HCT116 (cell line): ENCODE measurements around the gene ALOX5AP. TPM values are rescaled to one million over a fixed set of nuclear protein-coding genes. Genes with fewer than 3 reads are reported as not detected.

ENCODE experiments used
- ATAC-seq: fragments of 200-7000 bp; cut with Tn5 transposase; 2 replicates; pipeline ENCODE4 v1.9.1; 2020; ENCODE audit warnings: mild to moderate bottlenecking, moderate library complexity
- BruUV-seq: library from RNA; stranded (reverse); fragments of 400-500 nt; replicated peaks from 2 replicates; lab custom pipeline; 2021; lab: Mats Ljungman, UMichigan
- CTCF ChIA-PET: fragments of 300-600 bp; sonication (Branson Sonifier 250); formaldehyde crosslinking; loops from one replicate; lab custom pipeline; 2021; ENCODE audit warnings: antibody characterized with exemption; lab: Charles Lee
- POLR2A ChIA-PET: fragments of 300-600, 350-600 bp; sonication (Branson Sonifier 250); formaldehyde crosslinking; loops from one replicate; lab custom pipeline; 2021; ENCODE audit warnings: antibody characterized with exemption; lab: Charles Lee
- RAD21 ChIA-PET, 2 experiments: fragments of 300-600 bp; sonication (Branson Sonifier 250); formaldehyde crosslinking; loops; one replicate each; lab custom pipeline; 2023; ENCODE audit warnings: low total read pairs in 2 of 2; ENCODE audit not compliant: uncharacterized antibody in 2 of 2, unreplicated experiment in 2 of 2, low non-redundant PET in 1 of 2; lab: Charles Lee
- DNase-seq: peaks from one replicate; pipeline ENCODE4 v3.0.0-alpha.2; 2010; ENCODE audit warnings: low read depth, low spot score
- H2AFZ ChIP-seq: fragments of 200-600 bp; shearing (Covaris generic), sonication (generic); 2 replicates; pipeline ENCODE4 v1.6.1; 2017; ENCODE audit warnings: low read depth, mixed run types, mixed read lengths, antibody characterized with exemption, low read length; ENCODE audit not compliant: poor library complexity, severe bottlenecking
- H3K27ac ChIP-seq: 2 replicates; pipeline ENCODE4 v1.5.1; 2012; ENCODE audit warnings: low read depth, low read length
- H3K27me3 ChIP-seq: fragments of 200-600 bp; sonication (generic); 2 replicates; pipeline ENCODE4 v1.6.1; 2016; ENCODE audit warnings: mixed run types, low read length, mixed read lengths; ENCODE audit not compliant: insufficient read depth
- H3K36me3 ChIP-seq, 2 experiments: fragments of 200-500 bp in 1 of 2; fragments of 200-600 bp in 1 of 2; sonication (Bioruptor generic) in 1 of 2; sonication (generic) in 1 of 2; 2 replicates each; pipeline versions ENCODE4 v1.5.1 to v1.6.1; 2014 to 2016; ENCODE audit warnings: low read length in 2 of 2, inconsistent platforms in 1 of 2, mixed read lengths in 1 of 2, mixed run types in 1 of 2; ENCODE audit not compliant: insufficient read depth in 2 of 2, control insufficient read depth in 1 of 2
- H3K4me1 ChIP-seq, 2 experiments: fragments of 200-600 bp in 1 of 2; sonication (generic) in 1 of 2; 2 replicates each; pipeline versions ENCODE4 v1.5.1 to v1.6.1; 2012 to 2017; ENCODE audit warnings: low read length in 2 of 2, inconsistent platforms in 1 of 2, mild to moderate bottlenecking in 1 of 2, mixed read lengths in 1 of 2, mixed run types in 1 of 2, moderate library complexity in 1 of 2; ENCODE audit not compliant: insufficient read depth in 2 of 2, control insufficient read depth in 1 of 2
- H3K4me2 ChIP-seq: fragments of 200-600 bp; sonication (generic); 2 replicates; pipeline ENCODE4 v1.6.1; 2017; ENCODE audit warnings: mixed run types, low read length, mixed read lengths
- H3K4me3 ChIP-seq, 2 experiments: fragments of 200-600 bp in 1 of 2; sonication (generic) in 1 of 2; replicated peaks in 1 of 2; 2 replicates each; pipeline ENCODE4 v1.5.1; 2011 to 2016; ENCODE audit warnings: low read length in 2 of 2, control low read depth in 1 of 2, low read depth in 1 of 2, mild to moderate bottlenecking in 1 of 2, mixed read lengths in 1 of 2, mixed run types in 1 of 2
- H3K79me2 ChIP-seq: fragments of 200-600 bp; sonication (generic); 2 replicates; pipeline ENCODE4 v1.6.1; 2017; ENCODE audit warnings: mild to moderate bottlenecking, mixed run types, low read length, moderate library complexity, mixed read lengths; ENCODE audit not compliant: insufficient read depth
- H3K9ac ChIP-seq: fragments of 200-600 bp; sonication (generic); 2 replicates; pipeline ENCODE4 v1.6.1; 2016; ENCODE audit warnings: low read length, mixed read lengths
- H3K9me2 ChIP-seq: fragments of 200-600 bp; sonication (generic), shearing (Covaris generic); 2 replicates; pipeline ENCODE4 v1.6.1; 2017; ENCODE audit warnings: mixed run types, mild to moderate bottlenecking, moderate library complexity; ENCODE audit not compliant: insufficient read depth
- H3K9me3 ChIP-seq, 2 experiments: fragments of 200-500 bp in 1 of 2; fragments of 200-600 bp in 1 of 2; sonication (Bioruptor generic) in 1 of 2; sonication (generic) in 1 of 2; 2 replicates each; pipeline ENCODE4 v1.6.1; 2014 to 2017; ENCODE audit warnings: low read length in 2 of 2, mixed read lengths in 2 of 2, inconsistent platforms in 1 of 2, low read depth in 1 of 2, mild to moderate bottlenecking in 1 of 2, mixed run types in 1 of 2, moderate library complexity in 1 of 2; ENCODE audit not compliant: control insufficient read depth in 1 of 2, insufficient read depth in 1 of 2
- H4K20me1 ChIP-seq: fragments of 200-600 bp; sonication (generic), shearing (Covaris generic); 2 replicates; pipeline ENCODE4 v1.6.1; 2017; ENCODE audit warnings: mixed run types, mild to moderate bottlenecking, moderate library complexity; ENCODE audit not compliant: insufficient read depth
- CBX3 ChIP-seq: IDR thresholded peaks from 2 replicates; pipeline ENCODE4 v1.6.1; 2012; ENCODE audit warnings: low read depth
- JUND ChIP-seq: IDR thresholded peaks from 2 replicates; pipeline ENCODE4 v1.6.1; 2012
- POLR2A ChIP-seq: IDR thresholded peaks from 2 replicates; pipeline ENCODE4 v1.7.0; 2011; ENCODE audit warnings: borderline replicate concordance; ENCODE audit not compliant: insufficient read depth, insufficient read length; ENCODE audit errors: extremely low read depth
- POLR2AphosphoS5 ChIP-seq: IDR thresholded peaks from 2 replicates; pipeline ENCODE4 v1.6.1; 2011; ENCODE audit warnings: mild to moderate bottlenecking, low read depth, low read length, moderate library complexity
- SP1 ChIP-seq: IDR thresholded peaks from 2 replicates; pipeline ENCODE4 v1.6.1; 2012; ENCODE audit warnings: low read depth
- SRF ChIP-seq: IDR thresholded peaks from 2 replicates; pipeline ENCODE4 v1.6.1; 2012; ENCODE audit warnings: low read depth
- TCF7L2 ChIP-seq: IDR thresholded peaks from 2 replicates; pipeline ENCODE4 v1.7.0; 2011; ENCODE audit warnings: borderline replicate concordance, inconsistent platforms; ENCODE audit not compliant: insufficient read depth, insufficient read length; ENCODE audit errors: extremely low read depth
- YY1 ChIP-seq: IDR thresholded peaks from 2 replicates; pipeline ENCODE4 v1.6.1; 2011; ENCODE audit warnings: low read length, low read depth, moderate library complexity, mild to moderate bottlenecking; ENCODE audit not compliant: insufficient replicate concordance; ENCODE audit errors: extremely low read depth
- ZBTB33 ChIP-seq: IDR thresholded peaks from 2 replicates; pipeline ENCODE4 v1.6.1; 2011; ENCODE audit warnings: mild to moderate bottlenecking, low read length, moderate library complexity; ENCODE audit not compliant: insufficient replicate concordance; ENCODE audit errors: extremely low read depth
- ZFX ChIP-seq: fragments of 450-650 bp; IDR thresholded peaks from 2 replicates; pipeline ENCODE4 v1.6.1; 2017
- intact Hi-C: fragments of 100-400 bp; cut with micrococcal nuclease; formaldehyde crosslinking; loops from 2 replicates; pipeline ENCODE4 v1.10.0; 2022
- total RNA-seq: library from RNA; stranded (reverse); gene quantifications from one replicate; pipeline ENCODE4 v1.2.1, GENCODE V29; 2021; ENCODE audit not compliant: unreplicated experiment
- TF ChIP-seq, protein P1 (sequence below): IDR thresholded peaks from 2 replicates; pipeline ENCODE4 v1.6.1; 2012; ENCODE audit warnings: low read depth

ALOX5AP gene
- total RNA-seq, 1 experiment from 2014 or later = not detected

- intact Hi-C loops = no loop called here
- POLR2A ChIA-PET = no interaction called here
- Histone ChIP-seq H4K20me1 (no peaks in the 10 kb centered on the region), H3K27ac (no peak overlapping the region), H3K4me1 (peaks cover 17 to 19% of the 10 kb centered on the region in 2 experiments), H3K9me3 (no peaks in the 10 kb centered on the region), H3K4me3 (no peak overlapping the region), H3K9ac (no peak overlapping the region), H3K9me2 (no peaks in the 10 kb centered on the region), H3K79me2 (no peaks in the 10 kb centered on the region), H2AFZ (no peak overlapping the region), H3K27me3 (no peaks in the 10 kb centered on the region; the same call in 1 of the 2 replicates), H3K36me3 (no peaks in the 10 kb centered on the region), H3K4me2 (no peak overlapping the region)
- no peak for TF ChIP-seq TCF7L2
- no peak for TF ChIP-seq SP1
- TF ChIP-seq JUND = no peak
- no peak for TF ChIP-seq CBX3
- TF ChIP-seq ZFX = no peak
- no peak for TF ChIP-seq SRF
- no peak for TF ChIP-seq POLR2A
- TF ChIP-seq ZBTB33 = no peak
- TF ChIP-seq, protein P1, sequence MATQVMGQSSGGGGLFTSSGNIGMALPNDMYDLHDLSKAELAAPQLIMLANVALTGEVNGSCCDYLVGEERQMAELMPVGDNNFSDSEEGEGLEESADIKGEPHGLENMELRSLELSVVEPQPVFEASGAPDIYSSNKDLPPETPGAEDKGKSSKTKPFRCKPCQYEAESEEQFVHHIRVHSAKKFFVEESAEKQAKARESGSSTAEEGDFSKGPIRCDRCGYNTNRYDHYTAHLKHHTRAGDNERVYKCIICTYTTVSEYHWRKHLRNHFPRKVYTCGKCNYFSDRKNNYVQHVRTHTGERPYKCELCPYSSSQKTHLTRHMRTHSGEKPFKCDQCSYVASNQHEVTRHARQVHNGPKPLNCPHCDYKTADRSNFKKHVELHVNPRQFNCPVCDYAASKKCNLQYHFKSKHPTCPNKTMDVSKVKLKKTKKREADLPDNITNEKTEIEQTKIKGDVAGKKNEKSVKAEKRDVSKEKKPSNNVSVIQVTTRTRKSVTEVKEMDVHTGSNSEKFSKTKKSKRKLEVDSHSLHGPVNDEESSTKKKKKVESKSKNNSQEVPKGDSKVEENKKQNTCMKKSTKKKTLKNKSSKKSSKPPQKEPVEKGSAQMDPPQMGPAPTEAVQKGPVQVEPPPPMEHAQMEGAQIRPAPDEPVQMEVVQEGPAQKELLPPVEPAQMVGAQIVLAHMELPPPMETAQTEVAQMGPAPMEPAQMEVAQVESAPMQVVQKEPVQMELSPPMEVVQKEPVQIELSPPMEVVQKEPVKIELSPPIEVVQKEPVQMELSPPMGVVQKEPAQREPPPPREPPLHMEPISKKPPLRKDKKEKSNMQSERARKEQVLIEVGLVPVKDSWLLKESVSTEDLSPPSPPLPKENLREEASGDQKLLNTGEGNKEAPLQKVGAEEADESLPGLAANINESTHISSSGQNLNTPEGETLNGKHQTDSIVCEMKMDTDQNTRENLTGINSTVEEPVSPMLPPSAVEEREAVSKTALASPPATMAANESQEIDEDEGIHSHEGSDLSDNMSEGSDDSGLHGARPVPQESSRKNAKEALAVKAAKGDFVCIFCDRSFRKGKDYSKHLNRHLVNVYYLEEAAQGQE = no peak
- no peak for TF ChIP-seq POLR2AphosphoS5
- TF ChIP-seq YY1 = no peak
- DNase-seq (no peak), ATAC-seq (no peak)
- BruUV-seq = no TSS peak
- CTCF ChIA-PET = no interaction called here
- RAD21 ChIA-PET = no interaction called here
Observed at GRCh38 chr13:30797847-30798535, 62.6 kb downstream of the ALOX5AP start.
